GM12865 (cell line): Measurements from ENCODE around the gene ARFGEF2.

Experiments
- DNase-seq: peaks from one replicate; pipeline ENCODE4 v3.0.0; 2010; ENCODE audit warnings: low read depth
- H3K4me3 ChIP-seq: 2 replicates; pipeline ENCODE4 v1.5.1; 2011; ENCODE audit warnings: mild to moderate bottlenecking, low read depth, low read length, control low read depth
- CTCF ChIP-seq: IDR thresholded peaks from 2 replicates; pipeline ENCODE4 v1.5.1; 2011; ENCODE audit warnings: low read length, control low read depth, low read depth, inconsistent platforms; ENCODE audit not compliant: insufficient read depth; ENCODE audit errors: missing control alignments

The ARFGEF2 gene

GRCh38 chr20:49028684-49029083 is 107.2 kb downstream of the ARFGEF2 start:
- DNase-seq: no peak

GRCh38 chr20:49029203-49029602 is 107.7 kb downstream of the ARFGEF2 start:
- no peak for TF ChIP-seq CTCF
- no peak overlapping the region for H3K4me3 ChIP-seq
- DNase-seq: no peak

More at GRCh38 chr20:49028684-49029083, 107.2 kb downstream of the ARFGEF2 start:
- TF ChIP-seq CTCF: peak; percentile 7
- H3K4me3 ChIP-seq: no peak overlapping the region

GRCh38 chr20:49030954-49031619 is 109.6 kb downstream of the ARFGEF2 start:
- TF ChIP-seq CTCF: no peak
- DNase-seq: no peak
- no peak overlapping the region for H3K4me3 ChIP-seq

GRCh38 chr20:49032455-49032854 is 110.9 kb downstream of the ARFGEF2 start:
- TF ChIP-seq CTCF: no peak
- no peak for DNase-seq
- H3K4me3 ChIP-seq: no peak overlapping the region

GRCh38 chr20:49034070-49034732 is 112.7 kb downstream of the ARFGEF2 start:
- no peak for TF ChIP-seq CTCF
- H3K4me3 ChIP-seq: no peak overlapping the region
- DNase-seq: no peak

- peak; percentile 19 for DNase-seq
- no peak for TF ChIP-seq CTCF
- H3K4me3 ChIP-seq: no peak overlapping the region
Observed at GRCh38 chr20:49037962-49038387, 116.5 kb downstream of the ARFGEF2 start.

- no peak for DNase-seq
- H3K4me3 ChIP-seq: no peak overlapping the region
- no peak for TF ChIP-seq CTCF
Observed at GRCh38 chr20:49039854-49040253, 118.3 kb downstream of the ARFGEF2 start.
